ENCODE measurements around the gene NDFIP1.
"Not testable (repeated sequence)": the region's sequence is repeated elsewhere in the genome, so short reads cannot be mapped to it uniquely, and the experiment has no call there.

The NDFIP1 gene

GRCh38 chr5:142120247-142120935 is 11.8 kb downstream of the NDFIP1 start:
- DNase-seq: no peak

DNA sequence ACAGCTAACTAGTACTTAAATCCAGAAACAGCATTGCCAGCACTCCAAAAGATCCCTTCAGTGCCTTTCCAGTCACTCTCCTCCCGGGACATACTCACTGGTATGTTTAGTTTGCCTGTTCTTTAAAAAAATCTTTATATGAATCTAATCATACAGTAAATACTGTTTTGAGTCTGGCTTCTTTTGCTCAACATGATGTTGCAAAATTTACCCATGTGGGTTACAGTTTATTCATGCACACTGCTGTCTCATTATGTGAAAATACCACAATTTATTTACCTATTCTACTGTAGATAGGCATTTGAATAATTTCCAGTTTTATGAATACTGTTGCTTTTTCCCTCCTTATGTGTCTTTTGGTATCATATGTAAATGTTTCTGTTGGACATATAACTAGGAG is 13.5 kb downstream of the NDFIP1 start:
- no peak for DNase-seq

DNA sequence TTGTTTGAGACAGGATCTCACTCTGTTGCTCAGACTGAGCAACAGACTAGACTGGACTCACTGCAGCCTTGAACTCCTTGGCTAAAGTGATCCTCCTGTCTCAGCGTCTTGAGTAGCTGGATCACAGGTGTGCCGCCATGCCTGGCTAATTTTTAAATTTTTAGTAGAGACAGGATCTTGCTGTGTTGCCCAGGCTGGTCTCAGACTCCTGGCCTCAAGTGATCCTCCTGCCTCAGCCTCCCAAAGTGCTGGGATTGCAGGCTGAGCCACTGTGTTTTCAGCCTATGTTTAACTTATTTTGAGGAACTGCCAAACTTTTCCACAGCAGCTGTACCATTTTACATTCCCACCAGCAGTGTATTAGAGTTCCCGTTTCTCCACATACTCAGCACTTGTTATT is 16.8 kb downstream of the NDFIP1 start:
- DNase-seq: no peak

- DNase-seq: no peak
These were observed 17.4 kb downstream of the NDFIP1 start for GRCh38 chr5:142125963-142126362.

GRCh38 chr5:142128675-142129208 is 20.2 kb downstream of the NDFIP1 start:
- DNase-seq: no peak

DNA sequence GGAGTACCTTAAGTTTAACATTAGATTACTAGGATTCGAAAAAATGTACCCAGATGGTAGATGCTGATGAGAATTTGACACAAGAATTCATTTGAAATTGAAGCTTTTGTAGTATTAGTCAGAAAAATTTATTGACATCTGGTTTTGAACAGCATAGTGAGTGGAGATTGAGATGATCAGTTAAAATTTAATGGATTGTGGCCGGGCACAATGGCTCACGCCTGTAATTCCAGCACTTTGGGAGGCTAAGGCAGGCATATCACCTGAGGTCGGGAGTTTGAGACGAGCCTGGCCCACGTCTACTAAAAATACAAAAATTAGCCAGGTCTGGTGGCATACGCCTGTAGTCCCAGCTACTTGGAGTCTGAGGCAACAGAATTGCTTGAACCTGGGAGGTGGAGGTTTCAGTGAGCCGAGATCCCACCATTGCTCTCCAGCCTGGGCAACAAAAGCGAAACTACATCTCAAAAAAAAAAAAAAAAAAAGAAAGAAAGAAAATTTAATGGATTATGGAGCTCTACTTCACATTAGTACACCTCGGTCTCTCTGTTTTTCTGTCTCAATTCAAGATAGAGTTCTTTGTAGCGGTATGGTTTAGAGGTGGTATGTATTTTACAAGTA is 21.0 kb downstream of the NDFIP1 start:
- no peak for DNase-seq

DNA sequence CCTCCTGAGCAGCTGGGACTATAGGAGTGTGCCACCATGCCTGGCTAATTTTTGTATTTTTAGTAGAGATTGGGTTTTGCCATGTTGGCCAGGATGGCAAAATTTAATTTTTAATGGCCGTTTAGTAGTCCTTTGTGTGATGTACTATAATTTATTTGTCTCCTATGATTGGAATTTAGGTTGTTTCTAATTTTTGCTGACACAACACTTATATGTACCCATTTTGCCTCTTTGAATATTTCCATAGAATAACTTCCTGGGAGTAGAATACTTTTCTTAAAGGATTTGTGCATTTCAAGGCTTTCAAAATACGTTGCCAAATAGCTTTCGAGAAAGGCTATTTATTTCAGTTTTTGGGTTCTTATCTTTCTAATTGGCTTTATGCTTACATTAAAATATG is 22.8 kb downstream of the NDFIP1 start:
- no peak for DNase-seq

DNA sequence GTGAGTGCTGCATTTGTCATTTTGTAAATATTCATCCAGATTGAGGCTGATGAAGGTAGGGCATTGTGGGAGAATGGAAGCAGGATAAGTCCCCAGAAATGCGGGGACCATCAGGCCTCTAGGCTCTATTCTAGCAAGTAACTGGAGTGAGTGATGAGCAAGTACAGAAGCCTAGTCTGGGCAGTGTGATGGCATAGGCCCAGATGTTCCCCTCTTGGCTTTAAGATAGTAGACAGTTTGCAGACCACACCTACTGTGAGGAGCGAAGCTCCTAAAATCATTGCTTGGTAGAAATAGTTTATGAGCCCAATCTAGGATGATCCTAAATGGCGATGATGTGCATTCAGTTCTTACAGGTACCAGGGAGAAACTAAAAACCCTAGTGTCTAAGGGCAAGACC is 24.3 kb downstream of the NDFIP1 start:
- DNase-seq: no peak

DNA sequence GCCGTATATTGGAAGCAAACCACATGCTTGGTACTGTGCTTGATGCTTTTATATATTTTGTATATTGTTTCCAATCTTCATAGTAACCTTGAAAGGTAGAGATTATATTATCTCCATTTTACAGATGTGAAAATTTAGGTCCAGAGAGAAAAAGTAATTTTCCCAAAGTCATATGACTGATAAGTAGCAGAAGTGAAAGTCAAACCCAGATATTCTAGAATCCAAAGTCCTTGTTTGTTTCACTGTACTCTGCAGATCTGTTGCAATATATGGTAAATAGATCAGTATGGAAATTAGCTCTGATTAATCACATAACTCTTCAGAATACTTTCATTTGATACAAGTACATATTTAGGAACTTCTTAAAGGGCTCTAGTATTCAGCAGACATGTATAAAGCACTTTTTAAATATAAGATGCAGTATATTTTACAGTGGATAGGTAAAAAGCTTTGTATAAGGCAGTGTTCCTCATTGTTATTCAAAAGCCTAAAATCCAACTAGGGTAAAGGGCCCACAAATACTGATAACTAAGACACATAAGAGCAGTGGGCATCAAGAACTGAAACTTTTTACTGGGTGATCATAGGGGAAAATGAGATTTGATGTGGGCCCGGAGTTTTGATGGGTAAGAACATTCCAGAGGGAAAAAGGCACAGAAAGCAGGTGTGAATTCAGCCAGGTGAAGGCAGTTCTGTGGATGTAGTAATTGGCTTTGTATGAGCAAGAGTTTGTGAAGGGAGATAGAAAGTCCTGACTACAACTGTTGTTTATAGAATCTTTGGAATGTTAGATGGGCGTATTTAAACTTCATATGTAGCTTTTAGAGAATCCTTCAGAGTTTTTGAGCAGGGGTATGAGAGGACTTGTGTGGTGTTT is 25.0 kb downstream of the NDFIP1 start:
- no peak for DNase-seq

DNA sequence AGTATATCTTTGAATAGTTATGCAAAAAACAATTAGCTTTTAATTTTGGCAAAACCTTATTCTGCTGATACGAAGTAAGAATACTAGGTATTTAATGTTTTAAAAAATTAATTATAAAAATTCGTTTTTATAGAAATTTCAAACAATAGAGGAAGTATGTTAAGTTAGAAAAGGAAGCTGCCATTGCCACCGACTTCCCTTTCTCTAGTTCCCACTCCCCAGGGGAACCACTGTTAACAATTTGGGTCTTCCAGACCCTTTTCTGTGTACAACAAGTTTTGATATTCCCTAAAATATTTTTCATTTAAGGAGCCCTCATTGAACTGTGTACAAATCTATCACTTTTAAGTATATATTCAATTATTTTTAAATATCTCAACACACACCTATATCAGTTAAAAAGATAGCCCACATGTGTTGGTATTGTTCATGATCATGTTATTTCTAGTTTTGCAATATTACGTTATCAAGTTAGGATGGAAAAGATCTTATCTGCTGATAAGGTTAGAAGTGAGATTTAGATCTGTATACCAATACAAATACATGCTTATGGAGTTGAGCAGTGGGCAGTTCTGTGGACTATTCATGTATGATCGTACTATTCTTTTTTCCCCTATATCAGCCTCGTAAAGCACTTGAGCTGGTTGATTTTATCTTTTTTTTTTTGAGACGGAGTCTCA is 25.9 kb downstream of the NDFIP1 start:
- DNase-seq: no peak

DNA sequence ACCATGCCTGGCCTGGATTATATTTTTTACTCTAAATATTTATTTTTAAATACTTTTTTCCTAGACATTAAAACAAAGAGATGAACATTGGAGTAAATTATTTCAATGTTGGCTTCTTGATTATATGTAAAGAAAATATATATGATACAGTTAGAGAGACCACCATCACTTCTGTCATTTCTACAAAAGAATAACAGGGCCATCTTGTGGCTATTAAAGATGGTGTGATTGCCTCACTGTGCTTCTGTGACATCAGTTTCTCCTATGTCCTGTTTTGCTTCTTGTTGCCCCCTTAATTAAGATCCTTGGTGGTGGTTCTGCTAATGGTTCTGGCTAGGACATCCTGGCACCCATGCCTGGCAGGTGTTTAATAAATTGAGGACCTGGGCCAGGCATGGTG is 32.9 kb downstream of the NDFIP1 start:
- DNase-seq: no peak

- DNase-seq: no peak
These were observed 35.3 kb downstream of the NDFIP1 start for GRCh38 chr5:142143878-142144277.

DNA sequence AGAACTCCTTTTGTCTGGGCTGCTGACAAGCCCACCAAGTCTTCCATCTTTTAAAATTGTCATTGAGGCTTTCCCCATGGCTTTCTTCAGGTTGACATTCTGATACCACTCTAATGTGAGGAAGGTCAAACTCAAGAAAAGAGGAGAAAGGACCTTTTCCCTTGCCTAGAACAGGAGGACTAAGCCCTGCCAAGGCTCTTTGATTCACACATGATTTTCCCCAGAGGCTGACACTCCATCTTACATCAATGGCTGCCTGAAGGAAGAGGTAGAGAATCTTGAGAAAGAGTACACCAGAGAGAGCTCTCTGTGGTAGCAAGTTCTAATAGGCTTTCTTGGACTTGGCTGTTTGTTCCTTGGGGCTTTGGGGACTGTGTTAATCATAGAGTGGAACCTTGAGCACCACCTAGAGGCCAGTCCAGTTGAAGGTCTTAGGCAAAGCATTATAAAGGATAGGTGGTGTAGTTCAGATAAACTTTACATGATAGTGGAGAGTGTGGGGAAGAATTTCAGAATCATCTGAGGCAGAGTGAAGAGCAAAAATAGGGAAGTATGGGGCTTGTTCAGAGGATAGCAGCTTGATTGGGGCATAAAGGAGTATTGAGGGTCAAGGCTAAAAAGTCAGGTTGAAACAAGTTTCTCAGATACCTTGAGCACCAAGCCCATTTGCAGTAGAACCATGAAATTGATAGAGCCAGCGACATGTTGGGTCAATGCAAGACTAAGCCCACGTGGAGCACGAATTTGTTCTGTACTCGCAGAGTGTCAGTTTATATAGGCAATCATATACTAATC is 36.7 kb downstream of the NDFIP1 start:
- peak; percentile 65 to 67 for DNase-seq

DNA sequence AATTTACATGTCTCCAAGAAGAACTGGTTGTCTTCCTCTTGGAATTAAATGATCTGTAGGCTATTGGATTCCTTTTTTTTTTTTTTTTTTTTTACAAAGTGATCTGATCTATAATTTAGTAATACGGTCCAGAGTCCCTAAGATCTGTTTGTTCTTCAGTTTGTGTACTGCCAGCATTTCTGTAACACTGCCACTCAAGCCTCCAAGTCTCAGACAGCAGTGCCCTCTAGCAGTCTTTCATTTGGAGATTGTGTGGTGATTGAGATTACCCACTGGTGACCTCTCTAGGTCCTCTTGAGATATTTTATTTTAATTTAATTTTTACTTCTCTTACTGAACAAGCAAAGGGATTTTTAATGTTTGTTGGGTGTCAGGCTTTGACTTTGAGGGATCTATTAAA is 40.8 kb downstream of the NDFIP1 start:
- DNase-seq: no peak

- DNase-seq: no peak
These were observed 41.9 kb downstream of the NDFIP1 start for GRCh38 chr5:142150431-142150830.

- DNase-seq: peak; percentile 45 to 48
These were observed 43.1 kb downstream of the NDFIP1 start for GRCh38 chr5:142151436-142152383.

DNA sequence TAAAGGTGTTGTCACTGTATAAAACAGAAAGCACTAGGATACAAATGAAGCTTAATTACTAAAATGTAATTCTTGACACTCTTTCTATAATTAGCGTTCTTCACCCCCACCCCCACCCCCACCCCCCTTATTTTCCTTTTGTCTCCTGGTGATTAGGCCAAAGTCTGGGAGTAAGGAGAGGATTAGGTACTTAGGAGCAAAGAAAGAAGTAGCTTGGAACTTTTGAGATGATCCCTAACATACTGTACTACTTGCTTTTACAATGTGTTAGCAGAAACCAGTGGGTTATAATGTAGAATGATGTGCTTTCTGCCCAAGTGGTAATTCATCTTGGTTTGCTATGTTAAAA is 43.8 kb downstream of the NDFIP1 start:
- no peak for DNase-seq

GRCh38 chr5:142153674-142154448 is 45.3 kb downstream of the NDFIP1 start:
- no peak for DNase-seq

DNA sequence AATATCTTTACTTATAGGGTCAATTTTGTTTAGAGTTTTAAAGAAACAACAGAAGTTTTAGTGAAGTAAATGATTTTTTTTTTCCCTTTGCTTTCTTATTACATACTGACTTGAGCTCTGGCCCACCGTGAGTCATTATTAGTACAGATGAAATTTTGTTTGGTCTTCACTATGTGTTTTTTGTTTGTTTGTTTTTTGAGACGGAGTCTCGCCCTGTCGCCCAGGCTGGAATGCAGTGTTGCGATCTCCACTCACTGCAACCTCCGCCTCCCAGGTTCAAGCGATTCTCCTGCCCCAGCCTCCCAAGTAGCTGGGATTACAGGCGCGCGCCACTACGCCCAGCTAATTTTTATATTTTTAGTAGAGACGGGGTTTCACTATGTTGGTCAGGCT is 45.9 kb downstream of the NDFIP1 start:
- not testable (repeated sequence) for DNase-seq

DNA sequence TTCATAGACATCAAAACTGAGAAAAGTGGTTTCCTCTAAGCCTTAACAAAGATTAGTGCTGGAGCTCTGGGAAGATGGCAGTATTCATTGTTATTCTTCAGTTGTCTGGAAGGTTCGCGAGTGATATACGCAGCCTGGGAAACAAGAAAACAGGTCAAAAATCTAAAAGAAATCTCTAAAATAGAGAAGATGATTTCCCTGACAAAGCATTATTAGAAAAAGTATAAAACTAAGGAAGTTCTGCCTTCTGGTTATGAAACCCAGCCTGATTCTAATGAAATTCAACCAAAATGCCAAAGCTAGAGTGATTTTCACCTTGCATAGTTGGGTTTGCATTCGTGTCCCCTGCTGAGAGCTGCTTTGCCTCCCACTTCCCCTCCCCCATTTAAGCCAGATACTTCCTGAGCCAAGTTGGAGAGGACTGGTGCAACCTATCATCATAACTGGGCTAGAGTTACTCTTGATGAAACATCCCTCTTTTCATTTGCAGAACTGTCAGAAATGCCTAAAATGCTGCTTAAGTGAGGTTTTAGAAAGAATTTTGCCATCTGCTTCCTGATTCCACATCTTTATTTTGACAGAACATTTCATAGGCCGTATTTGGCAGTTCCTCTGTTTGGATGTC is 48.4 kb downstream of the NDFIP1 start:
- no peak for DNase-seq
